ENCODE data around the gene TUBG2.
A peak's percentile ranks its signal among the peaks of the same experiment; 100 is the strongest.

The TUBG2 gene

DNA sequence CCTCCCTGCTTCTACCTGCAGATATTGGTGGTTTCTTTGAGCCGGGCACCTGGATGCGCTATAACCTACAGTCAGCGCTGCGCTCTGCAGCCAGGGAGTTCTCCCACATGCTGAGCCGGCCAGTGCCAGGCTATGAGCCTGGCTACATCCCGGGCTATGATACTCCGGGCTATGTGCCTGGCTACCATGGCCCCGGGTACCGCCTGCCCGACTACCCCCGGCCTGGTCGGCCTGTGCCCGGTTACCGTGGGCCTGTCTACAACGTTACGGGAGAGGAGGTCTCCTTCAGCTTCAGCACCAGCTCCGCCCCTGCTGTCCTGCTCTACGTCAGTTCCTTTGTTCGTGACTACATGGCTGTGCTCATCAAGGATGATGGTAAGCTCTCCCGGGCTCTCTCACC is 36.4 kb downstream of the TUBG2 start:
- DNase-seq (ENCODE audit: low read depth) = no peak

DNA sequence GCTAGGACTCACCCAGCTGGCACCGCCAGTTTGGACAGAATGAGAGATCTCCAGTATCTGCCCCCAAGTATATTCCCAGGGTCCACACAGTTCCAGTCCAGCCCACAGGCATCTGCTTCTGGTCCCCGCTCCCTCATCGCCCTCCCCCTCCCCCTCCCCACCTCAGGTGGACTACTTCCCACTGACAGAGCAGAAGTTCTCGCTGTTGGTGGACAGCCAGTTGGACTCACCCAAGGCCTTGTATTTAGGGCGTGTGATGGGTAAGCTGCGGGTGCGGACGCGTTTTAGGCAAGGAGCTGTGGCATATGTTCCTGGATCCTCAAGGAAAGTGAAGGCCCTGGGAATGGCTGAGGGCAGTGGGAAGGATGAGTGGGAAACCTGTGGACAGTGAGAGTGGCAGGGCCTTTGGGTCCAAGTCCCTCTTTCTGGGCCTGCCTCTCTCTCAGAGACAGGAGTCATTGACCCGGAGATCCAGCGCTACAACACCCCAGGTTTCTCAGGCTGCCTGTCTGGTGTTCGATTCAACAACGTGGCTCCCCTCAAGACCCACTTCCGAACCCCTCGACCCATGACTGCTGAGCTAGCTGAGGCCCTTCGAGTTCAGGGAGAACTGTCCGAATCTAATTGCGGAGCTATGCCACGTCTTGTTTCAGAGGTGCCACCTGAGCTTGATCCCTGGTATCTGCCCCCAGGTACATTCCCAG is 38.2 kb downstream of the TUBG2 start:
- no peak for DNase-seq (ENCODE audit: low read depth)

DNA sequence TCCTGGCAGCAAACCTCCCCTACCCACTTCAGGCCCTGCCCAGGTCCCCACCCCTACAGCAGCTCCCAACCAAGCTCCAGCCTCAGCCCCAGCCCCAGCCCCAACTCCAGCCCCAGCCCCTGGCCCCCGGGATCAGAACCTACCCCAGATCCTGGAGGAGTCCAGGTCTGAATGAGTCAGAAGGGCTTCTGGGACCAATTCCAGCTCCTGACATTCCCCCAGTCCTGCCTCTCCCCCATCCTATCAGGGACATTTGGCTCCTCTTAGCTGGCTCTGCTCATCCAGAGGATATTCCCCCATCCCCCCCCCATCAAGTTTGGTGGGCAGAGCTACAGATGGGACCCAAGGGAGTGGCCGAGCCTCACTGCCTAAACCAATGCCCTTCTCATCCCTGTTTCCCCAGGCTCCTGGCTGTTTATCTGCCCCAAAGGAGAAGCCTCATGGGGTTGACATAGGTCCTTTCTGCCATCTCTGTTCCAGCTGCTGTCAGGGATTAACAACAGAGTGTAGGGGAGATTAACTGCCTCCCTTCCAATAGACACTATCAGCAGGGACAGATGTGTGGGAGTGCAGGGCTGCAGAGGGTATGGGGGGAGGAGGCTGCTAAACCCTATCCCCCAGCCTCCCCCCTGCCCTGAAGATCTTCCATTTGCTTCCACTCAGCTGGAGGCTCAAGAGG is 39.8 kb downstream of the TUBG2 start:
- peak; percentile 89 for DNase-seq (ENCODE audit: low read depth)

DNA sequence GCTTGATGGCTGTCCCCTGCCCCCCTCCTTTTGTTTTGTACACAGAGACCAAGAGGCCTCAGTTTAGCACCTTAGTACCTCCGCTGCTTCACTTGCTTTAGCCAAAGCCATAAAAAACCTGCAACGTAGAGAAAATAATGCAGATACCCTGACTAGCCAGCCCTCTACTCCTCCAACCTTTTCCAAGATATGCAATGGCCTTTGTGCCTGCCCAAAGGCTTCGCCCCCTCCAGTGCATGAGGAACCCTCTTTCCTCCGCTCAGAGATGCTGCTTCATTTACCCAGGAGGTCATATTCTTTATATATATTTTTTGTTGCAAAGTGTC is 40.3 kb downstream of the TUBG2 start:
- DNase-seq (ENCODE audit: low read depth) = no peak

DNA sequence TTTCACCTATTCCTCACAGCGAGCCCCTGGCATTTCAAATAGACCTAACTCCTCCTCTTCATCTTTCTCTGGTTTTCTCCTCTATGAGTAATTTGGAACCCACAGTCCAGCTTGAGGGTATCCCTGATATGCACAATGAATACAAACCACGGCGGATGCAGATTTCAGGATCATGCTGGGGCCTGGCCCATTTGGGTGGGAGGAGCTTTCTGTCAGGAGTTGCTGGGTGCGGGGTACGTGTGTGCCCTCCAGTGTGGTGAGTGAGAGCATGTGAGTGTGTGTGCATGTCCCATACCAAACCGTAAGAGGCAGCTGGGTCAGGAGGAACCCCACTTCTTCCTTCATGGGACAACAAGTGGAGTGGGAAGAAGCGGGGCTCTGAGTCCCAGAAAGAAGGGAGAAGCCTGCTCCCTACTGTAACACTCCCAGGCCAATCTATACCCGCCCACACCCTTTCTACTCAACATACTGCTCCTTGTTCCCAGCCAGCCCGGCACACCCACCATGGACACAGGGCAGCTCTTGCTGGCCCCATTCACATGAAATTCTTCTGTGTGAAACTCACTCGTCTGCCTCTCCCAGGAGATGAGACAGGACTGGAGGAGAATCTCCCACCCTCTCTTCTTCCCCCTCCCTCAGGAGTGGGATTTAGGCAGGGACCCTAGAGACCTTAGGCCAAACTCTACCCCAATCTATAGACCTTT is 41.7 kb downstream of the TUBG2 start:
- DNase-seq (ENCODE audit: low read depth) = no peak

DNA sequence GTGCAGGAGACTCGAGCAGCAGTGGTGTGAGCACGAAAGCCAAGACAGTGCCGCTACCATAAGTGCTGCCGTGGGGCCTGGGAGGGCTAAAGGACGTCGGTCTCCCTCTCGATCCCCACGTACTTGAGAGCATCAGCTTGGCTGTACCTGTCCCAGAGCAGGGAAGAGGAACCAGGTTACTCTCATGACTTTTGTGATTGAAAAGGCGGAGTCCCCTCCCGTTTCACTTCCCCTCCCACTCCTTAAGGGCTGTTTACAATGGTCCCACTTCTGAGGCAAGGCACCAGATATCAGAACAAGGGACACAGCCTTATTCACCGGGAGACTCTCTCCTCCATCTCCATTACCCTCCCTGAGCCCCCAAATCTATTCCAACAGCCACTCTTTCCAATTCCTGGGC is 43.4 kb downstream of the TUBG2 start:
- DNase-seq (ENCODE audit: low read depth) = no peak

DNA sequence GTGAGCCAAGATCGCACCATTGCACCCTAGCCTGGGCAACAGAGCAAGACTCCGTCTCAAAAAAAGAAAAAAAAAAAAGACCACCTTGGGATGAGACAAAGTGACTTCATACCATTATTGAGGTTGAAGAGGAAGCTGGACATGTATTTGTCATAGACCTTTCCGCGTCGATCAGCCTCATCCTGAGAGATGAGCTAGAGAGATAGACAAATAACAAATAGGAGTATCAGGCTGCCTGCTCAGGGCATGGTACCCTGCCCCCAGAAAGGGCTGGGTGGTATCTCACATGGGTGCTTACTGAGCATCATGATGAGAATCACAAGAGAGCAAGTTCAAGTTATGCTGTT is 45.4 kb downstream of the TUBG2 start:
- no peak for DNase-seq (ENCODE audit: low read depth)

DNA sequence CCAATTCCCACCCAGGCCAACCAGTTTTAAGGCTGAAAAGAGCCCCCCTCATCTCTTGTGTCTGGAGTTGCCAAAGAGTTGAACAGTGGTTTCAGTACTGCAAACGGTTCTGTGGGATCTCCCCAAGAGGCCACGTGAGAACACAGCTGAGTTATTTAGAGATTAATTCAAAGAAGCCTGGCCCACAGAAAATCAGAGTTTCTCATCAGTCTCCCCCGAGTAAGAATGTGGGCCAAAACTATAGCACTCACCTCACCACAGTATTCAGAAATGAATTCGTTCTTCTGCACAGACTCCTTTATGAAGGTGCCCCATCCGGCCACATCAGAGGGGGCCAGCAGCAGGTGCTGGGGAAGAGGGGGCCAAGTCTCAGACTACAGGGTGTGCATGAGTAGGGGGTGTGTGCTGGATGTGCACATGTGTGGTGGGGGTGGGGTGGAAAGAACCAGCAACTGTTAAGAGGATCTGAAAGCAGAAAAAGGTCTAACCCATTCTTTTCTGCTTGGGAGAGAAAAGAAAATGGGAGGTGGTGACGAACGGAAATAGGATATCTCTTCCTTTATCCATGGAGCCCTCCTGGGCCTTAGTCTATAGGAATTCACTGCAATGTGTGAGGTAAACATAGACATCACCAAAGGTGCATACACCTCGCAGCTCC is 45.9 kb downstream of the TUBG2 start:
- no peak for DNase-seq (ENCODE audit: low read depth)

DNA sequence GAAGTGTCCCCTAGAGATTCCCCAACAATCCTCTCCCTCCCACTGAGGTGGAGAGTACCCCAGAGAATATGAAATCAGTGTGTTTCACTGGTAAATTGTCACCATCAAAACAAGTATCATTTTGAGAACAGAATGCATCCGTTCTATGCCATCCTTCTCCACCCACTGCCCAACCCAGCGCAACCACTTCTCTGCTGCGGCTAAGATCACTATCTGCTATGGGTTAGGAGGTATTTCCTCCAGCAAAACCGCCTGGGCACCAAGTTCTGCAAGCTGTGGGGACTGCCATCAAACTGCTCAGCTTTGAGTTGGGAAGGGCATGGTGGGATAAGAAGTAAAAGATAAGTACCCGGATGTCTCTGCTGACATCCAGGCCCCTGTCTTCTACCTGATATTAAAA is 47.6 kb downstream of the TUBG2 start:
- DNase-seq (ENCODE audit: low read depth) = no peak

DNA sequence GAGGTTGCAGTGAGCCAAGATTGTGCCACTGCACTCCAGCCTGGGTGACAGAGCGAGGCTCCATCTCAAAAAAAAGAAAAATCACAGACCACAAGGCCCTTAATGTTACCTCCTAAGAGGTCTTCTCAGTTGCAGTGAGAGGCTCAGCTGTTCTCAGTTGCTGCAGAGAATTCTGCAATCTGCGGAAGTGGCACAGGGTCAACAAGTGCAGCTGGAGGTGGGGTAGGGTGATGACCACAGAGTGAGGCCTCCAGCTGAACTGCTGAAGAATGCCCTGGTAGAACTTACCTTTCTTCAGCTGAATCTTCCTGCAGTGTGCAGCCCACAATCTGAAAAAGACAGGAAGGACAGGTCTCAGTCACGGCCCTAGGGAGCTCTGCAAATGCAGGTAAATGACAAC is 49.5 kb downstream of the TUBG2 start:
- DNase-seq (ENCODE audit: low read depth) = no peak

DNA sequence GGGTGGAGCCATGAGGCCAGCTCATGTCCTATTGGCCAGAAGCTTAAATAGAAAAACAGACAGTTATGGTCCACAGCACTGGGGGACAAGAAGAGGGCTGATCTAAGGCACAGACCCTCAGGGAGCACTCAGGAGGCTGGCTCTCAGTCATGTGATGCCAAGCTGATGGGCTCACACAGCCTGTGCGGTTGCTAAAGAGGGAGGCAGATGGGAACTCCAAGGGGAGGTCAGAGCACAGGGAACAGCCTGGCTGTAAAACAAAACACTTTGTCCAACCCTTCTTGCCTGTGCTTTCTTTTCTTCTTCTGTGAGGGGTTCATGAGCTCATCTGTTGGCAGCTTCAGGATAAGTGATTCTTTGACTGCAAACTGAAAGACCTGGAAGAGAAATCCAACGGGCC is 50.5 kb downstream of the TUBG2 start:
- no peak for DNase-seq (ENCODE audit: low read depth)
